Erythroblast (primary cell): ENCODE measurements around the gene POLR1A.

Experiments used
- GATA1 ChIP-seq: IDR thresholded peaks from 2 replicates; pipeline ENCODE4 v1.6.1; 2011; ENCODE audit warnings: low read depth, mild to moderate bottlenecking, control low read depth, low read length, moderate library complexity
- POLR2A ChIP-seq: IDR thresholded peaks from 2 replicates; pipeline ENCODE4 v1.6.1; 2011; ENCODE audit warnings: mild to moderate bottlenecking, low read length

DNA sequence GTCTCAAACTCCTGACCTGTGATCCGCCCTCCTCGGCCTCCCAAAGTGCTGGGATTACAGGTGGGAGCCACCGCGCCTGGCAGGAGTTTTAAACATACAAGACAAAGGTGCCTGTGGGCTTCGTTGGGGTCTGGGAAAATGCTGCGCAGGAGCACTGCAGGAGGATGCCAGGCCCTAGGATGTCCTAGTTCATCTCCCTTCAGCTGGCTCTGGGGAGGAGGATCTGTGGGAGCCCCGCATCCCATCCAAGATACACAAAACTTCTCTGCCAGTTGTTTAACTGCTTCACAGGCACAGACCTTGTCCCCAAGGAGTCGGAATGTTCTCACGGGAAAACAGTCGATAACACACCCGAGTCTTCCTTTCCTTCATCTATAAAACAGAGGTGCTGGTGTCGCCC lies 89.1 kb downstream of the POLR1A start:
- TF ChIP-seq POLR2A (no peak), GATA1 (no peak)
